HG03575 (cell line): ENCODE measurements around the gene LRRC4.

Experiments used
- ATAC-seq: cut with Tn5 transposase; IDR thresholded peaks from one replicate; pipeline ENCODE4 v1.9.1; 2021; ENCODE audit not compliant: unreplicated experiment, insufficient number of reproducible peaks, low FRiP score; ENCODE audit errors: extremely low read depth

LRRC4 gene

DNA sequence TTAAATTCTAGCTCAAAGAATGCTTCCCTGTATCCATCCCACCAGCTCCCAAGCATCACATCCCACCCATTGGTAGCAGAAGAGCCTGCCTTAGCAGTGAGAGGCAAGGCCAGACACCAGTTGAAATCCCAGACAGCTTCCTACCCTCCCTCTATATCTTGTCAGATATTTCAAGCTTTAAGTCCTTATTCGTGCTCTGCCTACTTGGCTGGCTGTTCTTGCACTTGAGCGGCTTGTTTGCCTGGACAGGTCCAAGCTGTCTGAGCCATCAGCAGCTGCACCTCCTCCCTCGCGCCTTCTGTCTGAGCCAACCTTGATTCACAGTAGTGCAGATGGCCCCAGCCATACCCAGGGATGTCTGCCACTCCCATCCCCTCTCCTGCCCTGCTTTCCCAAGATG is 16.4 kb downstream of the LRRC4 start:
- no peak for ATAC-seq

DNA sequence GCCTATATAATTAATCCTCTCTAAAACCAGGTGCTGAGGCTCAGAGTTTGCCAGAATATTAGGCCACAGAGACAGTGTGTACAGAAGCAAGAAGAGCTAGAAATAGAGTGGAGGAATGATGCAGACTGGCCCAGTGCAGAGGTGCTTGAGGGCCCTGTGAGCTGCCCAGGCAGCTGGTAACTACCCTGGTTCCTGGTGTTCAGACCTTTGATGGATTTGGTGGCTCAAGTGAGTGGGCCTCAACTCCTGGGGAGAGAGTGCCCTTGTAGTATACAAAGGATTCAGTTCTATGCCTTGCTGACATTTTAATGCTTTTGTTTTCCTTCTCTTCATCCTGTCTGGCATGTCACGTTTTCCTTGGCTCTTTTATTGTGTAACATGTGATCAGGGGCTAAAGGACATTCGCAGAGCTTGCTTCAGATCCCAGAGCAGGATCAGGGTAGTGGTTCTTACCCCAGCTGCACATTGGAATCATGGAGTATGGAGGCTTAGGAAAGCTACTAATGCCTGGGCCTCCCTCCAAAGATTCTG is 20.0 kb downstream of the LRRC4 start:
- ATAC-seq = no peak

DNA sequence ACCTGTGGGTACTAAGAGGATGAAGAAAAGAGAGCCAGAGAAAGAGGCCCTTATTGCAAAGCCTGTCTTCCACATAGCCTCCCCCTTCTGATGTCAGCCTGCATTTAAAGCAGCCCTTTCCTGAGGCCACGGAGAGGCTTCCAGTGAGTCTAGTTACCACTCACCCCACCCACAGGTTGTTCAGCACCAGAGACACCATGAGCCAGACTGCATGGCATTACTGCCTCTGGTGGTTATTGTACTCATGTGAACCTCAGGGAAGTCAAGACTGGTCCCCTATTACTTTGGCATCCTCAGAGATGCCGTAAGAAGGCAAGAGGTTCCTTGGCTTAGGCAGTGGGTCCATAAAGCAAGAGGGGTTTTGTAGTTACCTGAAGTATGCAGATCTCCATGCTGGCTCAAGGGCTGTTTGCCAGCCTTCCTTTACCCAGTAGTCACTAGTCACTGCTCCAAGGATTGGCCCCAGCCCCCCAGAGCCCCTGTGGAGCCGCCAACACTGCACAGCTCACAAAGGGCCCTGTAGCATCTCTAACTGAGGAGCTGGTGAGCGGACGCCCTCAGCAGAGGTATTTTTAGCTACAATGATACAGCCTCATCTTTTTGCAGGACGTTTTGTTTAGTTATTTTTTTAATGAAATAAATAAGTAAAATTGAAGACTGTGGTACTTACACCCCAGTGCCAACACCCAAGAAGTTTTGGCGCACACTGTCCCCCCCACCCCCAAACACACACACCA is 20.7 kb downstream of the LRRC4 start:
- no peak for ATAC-seq

DNA sequence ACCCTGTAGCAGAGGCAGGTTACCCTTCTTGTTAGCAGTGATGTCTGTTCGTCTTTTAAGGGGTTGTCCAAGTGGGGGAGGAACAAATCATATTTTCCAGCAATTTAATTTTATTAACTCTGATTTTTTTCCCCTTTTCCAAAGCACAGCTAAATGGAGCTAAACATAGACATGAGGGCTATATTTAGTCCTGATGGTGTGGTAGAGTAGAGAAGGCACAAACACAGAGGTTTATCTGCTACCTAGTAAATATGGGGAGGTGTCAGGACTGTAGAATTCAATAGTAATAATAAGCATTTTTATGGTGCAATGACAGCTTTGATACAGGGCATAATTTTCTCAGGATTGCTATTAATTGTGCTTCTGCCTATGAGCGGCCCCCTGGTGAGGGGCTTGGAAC is 22.5 kb downstream of the LRRC4 start:
- no peak for ATAC-seq

DNA sequence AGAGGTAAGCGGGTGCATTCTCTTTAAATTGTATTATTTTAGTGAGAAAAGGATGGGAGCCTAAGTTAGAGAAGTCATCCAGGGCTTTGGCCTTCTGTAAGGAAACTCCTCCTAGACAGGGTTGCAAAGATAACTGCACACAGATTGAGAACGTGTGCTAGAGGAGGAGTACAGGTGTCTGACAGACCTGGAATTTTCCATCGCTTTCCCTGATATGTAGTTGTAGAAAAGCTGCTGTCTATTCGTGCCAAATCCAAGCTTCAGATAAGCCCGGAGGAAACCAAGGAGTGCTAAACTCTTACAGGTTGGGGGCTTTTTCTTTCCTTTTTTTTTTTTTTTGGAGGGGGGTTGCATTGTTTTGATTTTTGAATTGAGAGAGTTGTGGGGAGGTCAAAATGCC is 23.1 kb downstream of the LRRC4 start:
- ATAC-seq = no peak

DNA sequence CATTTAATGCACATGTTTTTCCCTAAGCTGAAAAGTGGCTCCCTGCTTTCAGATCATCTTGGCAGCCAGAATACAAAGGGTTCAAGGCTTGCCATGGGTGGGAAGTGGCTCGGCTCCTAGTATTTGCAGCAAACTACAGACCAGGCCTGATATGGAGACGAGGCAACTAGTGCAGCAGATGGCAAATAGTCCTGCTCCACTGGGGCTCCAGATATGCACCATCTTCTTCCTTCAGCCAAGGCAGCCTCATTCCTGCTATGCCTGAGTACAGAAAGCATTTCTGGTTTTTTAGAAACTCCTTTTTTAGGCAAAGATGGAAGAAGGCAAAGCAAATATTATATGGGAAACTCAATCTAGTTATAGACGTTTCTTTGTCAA is 23.9 kb downstream of the LRRC4 start:
- ATAC-seq = no peak

DNA sequence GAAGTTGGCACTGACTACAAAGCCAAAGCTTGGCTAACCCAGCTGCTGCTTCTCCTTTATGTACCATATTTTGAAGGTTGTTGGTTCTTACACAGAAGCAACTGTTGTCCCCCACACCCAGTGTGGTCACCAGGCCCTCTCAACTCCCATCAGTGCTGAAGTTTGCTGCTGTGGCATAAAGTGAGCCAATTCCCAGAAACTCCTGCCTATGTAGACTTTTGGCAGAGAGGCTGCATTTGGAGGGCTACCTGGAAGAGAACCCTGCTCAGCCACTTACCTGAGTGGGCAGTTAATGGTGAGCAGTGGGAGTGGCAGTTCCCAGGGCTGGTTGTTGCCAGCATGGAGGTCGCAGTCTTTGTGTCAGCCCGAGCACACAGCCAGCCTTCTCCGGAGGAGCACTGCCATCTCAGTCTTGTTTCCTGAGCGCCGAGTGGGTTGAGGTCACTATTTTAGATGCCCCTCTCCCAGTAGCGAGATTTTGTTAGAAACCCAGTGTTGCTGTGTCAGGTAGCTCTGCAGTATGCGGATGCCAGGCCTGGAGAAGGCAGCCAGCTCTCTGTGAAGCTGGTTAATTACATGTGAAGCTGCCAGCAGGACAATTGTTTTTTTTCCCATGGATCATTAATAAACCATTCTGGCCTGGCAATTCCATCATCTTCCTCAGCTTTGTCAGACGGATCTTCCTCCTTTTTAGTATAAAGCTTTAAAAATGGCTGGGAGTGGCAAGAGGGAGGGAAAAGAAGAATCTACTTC is 24.5 kb downstream of the LRRC4 start:
- ATAC-seq = no peak

DNA sequence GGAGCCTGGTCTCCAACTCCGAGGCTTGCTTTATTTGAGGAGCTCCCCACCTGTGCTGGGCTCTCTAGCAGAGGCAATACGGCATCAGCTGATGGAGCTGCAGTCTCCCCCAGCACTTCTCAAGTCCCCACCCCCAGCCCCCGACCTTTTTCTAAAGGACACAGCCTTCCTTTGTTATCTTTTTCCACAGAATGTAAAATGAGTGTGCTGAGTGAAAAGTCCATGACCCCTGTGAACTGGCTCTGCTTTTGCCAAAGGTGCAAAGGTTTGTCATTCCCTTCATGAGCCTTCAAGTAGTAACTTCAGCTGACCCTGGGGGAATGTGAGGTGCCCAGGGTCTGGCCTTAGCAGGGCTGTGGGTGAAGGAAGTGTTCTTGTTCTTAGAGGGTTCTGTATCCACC is 25.5 kb downstream of the LRRC4 start:
- no peak for ATAC-seq

DNA sequence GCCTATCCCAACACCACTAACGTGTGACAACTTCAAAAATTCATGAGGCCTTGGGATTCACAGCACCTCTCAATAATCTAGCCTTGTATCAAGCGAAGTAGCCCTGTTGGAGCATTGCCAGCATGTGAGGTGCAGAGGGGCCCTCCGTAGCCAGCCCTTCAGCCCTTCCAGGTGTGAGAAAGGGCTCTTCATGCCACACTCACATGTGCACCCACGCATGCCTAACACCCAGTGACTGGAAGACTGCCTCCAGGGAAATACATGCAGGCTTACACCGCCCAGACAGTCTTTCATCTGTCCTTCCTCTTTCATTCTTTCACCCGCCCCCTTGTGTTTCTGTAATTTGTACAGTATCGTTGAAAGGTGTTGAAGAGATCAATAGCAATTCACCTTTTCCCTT is 26.1 kb downstream of the LRRC4 start:
- no peak for ATAC-seq

DNA sequence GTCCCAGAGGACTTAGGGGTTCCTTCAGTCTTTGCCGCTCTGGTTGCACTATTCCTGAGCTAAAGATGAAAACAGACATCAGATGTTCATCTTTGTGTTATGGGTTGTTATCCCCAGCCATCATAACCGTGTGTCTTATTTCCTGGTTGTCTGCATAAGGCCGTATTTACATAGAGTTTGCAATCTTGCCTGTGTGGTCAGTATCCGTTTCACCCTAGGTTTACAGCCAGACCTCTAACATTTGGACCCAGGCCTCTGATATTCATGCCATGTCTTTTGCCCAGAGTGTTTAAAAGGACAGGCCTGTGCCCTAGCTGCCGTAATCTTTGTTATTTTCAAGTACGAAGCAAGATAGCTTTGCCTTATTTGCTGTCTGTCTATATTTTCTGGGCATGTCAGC is 26.6 kb downstream of the LRRC4 start:
- no peak for ATAC-seq

DNA sequence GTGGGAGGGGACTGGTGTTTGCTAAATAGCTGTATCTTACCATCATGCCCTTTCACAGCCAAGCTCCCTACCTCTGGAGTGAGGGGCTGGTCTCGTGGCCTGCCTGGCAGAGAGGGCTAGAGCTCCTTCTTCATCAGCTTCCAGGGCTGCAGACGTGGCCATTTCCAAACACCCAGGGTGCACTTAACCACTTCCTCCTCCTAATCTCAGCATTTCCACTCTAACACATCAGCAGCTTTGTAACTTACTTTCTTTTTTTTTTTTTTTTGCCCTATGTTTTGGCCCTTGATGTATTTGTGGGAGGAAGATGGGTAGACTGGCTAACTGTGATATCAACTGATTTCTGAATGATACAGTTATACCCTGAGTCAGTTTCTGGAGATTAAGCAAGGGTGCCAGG is 27.4 kb downstream of the LRRC4 start:
- no peak for ATAC-seq

DNA sequence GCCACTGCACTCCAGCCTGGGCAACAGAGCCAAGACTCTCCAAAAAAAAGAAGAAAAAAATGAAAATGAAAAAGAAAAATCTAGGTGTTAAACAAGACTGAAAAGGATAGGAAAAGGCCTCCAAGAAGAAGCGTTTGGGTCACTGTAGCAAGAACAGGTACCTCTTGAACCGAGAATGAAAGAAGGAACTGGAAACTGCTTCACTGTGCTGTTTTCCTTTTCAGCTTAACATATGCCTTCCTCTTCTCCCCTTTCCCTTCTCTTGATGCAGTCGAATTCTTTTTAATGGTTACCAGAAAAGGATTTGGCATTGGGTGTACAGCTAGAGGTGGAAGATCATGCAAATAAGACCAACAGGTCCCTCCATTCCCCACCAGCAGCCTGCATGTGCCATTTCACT is 28.1 kb downstream of the LRRC4 start:
- ATAC-seq = no peak

DNA sequence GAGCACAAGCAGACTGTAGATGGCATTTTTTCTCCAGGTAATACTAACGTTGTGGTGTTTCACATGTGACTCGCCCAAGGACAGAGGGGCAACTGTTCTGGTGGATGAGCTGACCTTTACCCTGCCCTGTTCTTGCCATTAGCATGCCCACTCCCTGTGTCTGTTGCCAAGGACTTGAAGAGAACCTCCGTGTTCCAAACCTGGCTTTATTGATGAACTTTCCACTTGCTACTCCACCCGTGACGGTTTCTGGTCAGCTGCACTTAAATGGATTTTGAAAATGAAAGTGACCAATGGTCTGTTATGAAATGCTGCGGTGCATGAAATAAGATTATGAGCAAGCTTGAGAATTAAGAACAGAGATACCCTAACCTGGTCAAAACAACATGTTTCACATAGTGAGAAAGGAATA is 30.4 kb downstream of the LRRC4 start:
- ATAC-seq = peak; percentile 55

DNA sequence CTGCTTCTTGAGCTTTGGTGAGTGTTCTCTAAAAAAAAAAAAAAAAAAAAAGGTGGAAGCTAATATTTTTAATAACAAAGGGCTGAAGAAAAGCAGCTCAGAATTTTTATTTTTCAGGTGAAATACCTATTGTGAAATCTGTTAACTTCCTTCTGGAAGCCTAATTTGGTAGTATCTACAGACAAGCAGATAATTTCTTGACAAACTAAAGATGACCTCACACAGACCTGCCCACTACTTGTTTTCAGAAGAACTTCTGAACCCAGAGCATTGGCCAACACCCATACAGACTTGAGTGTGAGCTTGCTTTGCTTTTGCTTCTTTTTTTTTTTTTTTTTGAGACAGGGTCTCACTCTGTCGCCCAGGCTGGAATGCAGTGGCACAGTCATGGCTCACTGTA is 31.2 kb downstream of the LRRC4 start:
- ATAC-seq = no peak

DNA sequence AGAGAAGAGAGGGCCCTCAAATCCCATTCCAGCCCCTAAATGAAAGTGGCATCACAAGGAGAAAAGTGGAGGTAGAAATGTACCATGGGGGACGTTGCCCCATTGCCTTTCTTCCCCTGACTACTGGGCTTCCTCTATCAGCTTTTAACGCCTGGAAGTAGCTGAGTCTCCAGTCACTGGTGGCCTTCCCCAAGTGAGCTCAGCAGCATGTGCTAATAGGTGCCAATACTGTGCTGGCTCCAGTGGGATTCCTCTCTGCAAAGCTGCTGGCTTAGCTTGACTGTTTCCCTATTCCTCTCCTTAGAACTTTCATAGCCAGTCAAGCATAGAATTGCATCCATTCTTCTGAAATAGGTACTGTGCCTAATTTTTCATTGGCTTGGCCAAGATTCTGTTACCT is 32.6 kb downstream of the LRRC4 start:
- ATAC-seq = no peak

DNA sequence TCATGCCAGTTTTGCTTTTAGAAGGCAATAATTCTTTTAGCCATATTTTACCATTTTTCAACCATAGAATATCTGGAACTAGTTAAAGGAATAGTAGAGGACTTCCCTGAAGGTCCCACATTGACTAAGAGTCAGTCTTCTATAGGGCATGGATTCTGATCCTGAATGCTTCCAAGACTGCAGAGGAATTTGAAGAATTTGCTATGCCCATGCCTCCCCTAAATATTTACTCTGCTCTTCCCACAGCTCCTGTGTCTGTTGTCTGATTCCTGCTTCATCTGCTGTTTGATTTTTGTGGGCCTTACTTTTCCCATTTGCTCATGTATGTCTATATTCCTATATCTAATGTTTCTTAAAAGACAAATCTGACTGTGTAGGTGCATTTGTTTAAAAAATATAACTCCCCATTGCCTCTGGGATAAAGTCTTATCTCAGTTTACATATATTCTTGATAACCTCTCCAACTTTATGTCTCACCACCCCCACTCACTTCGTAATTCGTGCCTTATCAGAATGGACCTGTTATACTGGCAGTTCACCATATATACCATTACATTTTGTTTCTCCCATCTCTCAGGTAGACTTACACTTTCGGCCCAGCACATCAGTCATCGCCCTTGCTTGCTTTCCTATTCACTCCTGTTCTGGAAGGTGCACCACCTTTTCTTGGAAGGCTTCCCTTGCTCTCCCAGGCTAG is 33.9 kb downstream of the LRRC4 start:
- ATAC-seq = no peak

DNA sequence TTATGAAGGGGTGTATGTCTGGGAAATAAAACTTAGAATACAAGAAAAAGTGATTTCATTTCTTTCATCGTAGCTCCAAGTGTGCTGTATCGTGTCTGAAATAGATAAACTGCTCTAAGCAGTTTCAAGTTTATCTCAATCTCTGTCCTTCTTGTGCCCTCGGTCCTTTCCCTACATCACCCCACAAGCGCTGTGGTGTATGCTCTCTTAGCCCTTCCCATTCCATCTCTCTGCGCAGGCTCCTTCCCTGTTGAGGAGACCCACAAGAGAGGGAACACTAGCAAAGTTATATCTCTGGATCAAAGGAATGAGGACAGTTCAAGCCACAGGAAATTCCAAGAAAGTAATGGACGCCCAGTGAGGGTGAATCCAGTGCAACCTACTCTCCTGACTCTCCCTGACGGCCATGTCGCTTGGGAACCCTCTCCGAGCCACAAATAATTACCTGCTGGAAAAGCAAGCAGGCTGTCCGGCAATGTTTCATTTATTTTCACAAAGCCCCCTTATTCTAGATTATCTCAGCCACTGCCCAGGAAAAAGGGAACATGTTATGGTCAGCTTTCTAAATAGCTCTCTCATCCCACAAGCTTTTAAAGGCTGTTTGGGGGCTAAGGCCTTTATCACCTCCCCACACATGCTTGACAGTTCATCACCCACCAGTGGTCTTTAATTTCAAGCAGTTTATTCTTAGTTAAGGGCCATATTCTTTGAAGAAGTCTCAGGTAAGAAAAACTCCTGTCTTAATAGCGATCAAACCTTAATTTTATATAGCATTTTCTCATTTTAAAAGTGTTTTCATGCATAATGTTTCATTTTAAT is 34.8 kb downstream of the LRRC4 start:
- no peak for ATAC-seq

DNA sequence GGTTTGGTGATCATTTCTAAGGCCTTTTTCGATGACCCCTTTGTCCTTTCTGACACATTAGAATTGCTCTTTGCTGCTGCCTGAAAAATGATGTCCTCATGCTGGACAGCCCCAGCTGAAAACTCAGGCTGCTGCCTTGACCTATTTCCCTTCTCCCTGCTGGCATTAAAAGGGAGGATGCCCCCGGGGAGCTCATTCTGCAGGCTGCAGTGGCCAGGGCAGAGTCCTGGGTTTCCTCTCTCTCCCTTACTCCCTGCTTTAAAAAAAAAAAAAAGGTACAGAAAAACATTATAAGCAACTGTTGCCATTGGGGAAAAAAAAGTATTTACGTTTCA is 35.4 kb downstream of the LRRC4 start:
- ATAC-seq = no peak

DNA sequence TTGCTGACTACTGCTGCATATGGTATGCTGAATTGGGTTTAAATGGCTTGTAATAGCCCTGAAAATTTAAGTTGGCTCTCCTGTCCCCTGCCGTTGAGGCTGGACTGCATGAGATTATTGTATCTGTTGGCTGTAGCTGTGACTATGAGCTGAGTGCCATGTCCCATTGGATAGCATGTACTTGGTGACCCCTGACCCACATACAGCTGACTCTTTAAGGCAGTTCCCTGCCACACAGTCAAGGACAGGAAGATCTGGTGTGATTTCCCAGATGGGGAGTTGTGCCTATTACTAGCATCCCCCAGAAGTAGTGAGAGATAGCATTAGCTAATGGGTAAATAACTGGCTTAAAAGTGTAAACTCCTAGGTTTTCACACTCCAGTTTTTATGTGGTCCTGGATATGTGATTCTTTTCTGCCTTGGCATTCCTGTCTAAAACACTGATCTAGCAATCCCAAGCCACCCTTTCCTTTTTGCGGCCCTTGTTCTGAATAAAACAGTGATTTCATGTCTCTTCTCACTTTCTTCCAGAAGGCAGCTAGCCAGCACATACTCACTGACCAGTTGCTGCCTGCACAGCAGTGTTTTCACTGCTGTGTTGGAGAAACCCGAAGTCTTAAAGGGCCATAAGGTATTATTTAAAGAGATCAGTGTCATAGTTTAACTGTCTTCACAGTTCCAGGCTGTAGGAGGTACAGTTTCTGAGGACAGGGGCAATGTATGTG is 35.9 kb downstream of the LRRC4 start:
- no peak for ATAC-seq
